GM21529 (cell line): ENCODE results near the gene CENPX.

Experiments
- ATAC-seq: cut with Tn5 transposase; IDR thresholded peaks from one replicate; pipeline ENCODE4 v1.9.1; 2021; ENCODE audit not compliant: unreplicated experiment

Gene CENPX

GRCh38 chr17:82023447-82024241 lies 966 bp upstream of the CENPX start:
- ATAC-seq: peak; percentile 7

GRCh38 chr17:82022981-82023446 lies 336 bp upstream of the CENPX start, which contains the start of gene LRRC45:
TSS of gene LRRC45 (plus strand) at chr17:82023305. CDS start at chr17:82023644, 339 bp downstream.
- peak; percentile 84 for ATAC-seq

- ATAC-seq: no peak
These were observed 773 bp downstream of the CENPX start for GRCh38 chr17:82021900-82022309.

- no peak for ATAC-seq
These were observed 1.4 kb downstream of the CENPX start for GRCh38 chr17:82021107-82021899.

- ATAC-seq: no peak
These were observed 2.0 kb downstream of the CENPX start for GRCh38 chr17:82020572-82021106.

- no peak for ATAC-seq
These were observed 2.7 kb downstream of the CENPX start for GRCh38 chr17:82019690-82020571.

- ATAC-seq: no peak
These were observed 3.5 kb downstream of the CENPX start for GRCh38 chr17:82018989-82019689.

- ATAC-seq: no peak
These were observed 4.3 kb downstream of the CENPX start for GRCh38 chr17:82018152-82018988.

GRCh38 chr17:82017612-82018151 lies 5.0 kb downstream of the CENPX start:
- no peak for ATAC-seq

GRCh38 chr17:82016875-82017459 lies 5.7 kb downstream of the CENPX start:
- ATAC-seq: no peak

GRCh38 chr17:82016061-82016874 lies 6.4 kb downstream of the CENPX start:
- ATAC-seq: no peak

- no peak for ATAC-seq
These were observed 7.2 kb downstream of the CENPX start for GRCh38 chr17:82015311-82015971.

GRCh38 chr17:82014971-82015310 lies 7.7 kb downstream of the CENPX start:
- no peak for ATAC-seq

GRCh38 chr17:82014432-82014831 lies 8.2 kb downstream of the CENPX start:
- no peak for ATAC-seq

GRCh38 chr17:82013772-82014321 lies 8.8 kb downstream of the CENPX start:
- ATAC-seq: no peak

GRCh38 chr17:82013341-82013740 lies 9.3 kb downstream of the CENPX start:
- no peak for ATAC-seq
